Fibroblast of lung (primary cell): ENCODE results near the gene JAGN1.

ENCODE experiments used
- EZH2 ChIP-seq: IDR thresholded peaks from 2 replicates; pipeline ENCODE4 v1.5.1; 2012; ENCODE audit warnings: low read length, control low read depth, mild to moderate bottlenecking; ENCODE audit errors: missing control alignments
- TF ChIP-seq, protein P1 (sequence below), 2 donors: IDR thresholded peaks in 1 of 2; conservative IDR thresholded peaks in 1 of 2; 1 replicate in 1 of 2; 2 replicates in 1 of 2; pipeline ENCODE4 v1.5.1; 2011 to 2012; ENCODE audit warnings: low read length in 2 of 2, control low read depth in 1 of 2, inconsistent platforms in 1 of 2, low read depth in 1 of 2, mild to moderate bottlenecking in 1 of 2

DNA sequence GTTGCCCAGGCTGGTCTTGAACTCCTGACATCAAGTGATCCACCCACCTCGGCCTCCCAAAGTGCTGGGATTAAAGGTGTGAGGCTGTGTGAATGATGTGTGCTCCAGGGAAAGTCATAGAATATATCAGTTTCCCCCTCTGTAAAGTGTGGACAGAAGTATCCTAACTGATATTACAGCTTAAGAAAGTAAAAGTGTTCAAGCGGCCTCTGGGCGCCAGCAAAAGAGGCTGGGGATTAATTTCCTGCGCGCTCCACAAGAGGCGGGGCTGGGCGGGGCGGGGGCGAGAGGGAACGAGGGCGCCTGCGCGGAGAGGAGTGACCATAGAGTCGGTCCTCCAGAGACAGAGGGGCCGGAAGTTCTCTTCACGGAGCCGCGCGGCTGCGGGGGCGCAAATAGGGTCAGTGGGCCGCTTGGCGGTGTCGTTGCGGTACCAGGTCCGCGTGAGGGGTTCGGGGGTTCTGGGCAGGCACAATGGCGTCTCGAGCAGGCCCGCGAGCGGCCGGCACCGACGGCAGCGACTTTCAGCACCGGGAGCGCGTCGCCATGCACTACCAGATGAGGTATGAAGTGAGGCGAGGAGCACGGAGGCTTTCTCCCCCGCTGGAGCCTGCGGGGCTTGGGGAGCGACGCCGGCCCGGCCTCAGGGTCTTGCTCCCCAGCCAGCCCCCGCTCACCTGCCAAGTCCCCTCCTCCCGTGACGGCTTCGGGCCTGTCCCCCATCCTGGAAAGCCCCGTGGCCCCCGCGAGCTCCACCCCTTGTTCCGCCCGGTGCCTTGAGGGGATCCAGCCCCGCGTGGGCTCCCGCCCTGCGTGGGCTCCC lies at the start of gene JAGN1:
- TF ChIP-seq, protein P1, sequence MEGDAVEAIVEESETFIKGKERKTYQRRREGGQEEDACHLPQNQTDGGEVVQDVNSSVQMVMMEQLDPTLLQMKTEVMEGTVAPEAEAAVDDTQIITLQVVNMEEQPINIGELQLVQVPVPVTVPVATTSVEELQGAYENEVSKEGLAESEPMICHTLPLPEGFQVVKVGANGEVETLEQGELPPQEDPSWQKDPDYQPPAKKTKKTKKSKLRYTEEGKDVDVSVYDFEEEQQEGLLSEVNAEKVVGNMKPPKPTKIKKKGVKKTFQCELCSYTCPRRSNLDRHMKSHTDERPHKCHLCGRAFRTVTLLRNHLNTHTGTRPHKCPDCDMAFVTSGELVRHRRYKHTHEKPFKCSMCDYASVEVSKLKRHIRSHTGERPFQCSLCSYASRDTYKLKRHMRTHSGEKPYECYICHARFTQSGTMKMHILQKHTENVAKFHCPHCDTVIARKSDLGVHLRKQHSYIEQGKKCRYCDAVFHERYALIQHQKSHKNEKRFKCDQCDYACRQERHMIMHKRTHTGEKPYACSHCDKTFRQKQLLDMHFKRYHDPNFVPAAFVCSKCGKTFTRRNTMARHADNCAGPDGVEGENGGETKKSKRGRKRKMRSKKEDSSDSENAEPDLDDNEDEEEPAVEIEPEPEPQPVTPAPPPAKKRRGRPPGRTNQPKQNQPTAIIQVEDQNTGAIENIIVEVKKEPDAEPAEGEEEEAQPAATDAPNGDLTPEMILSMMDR (conservative IDR thresholded peaks at IDR 0.05 in 1 of 2, IDR thresholded peaks at IDR 0.05 in 1 of 2; ENCODE audit: low read depth in 1 of 2, low read length in 2 of 2) = no peak
- no peak for TF ChIP-seq EZH2
